K562 (cell line): ENCODE results near the gene VPS11. TPM values are rescaled to one million over a fixed set of nuclear protein-coding genes. Genes with fewer than 3 reads are reported as not detected.

Experiments used
- E4F1 ChIP-seq: fragments of 250-450 bp; sonication (Bioruptor Pico); IDR thresholded peaks from 2 replicates; pipeline ENCODE4 v1.5.0; 2021; ENCODE audit warnings: mild to moderate bottlenecking, borderline replicate concordance
- EWSR1 ChIP-seq: fragments of 450-650 bp; IDR thresholded peaks from 2 replicates; pipeline ENCODE4 v1.6.1; 2018; ENCODE audit warnings: borderline replicate concordance, mild to moderate bottlenecking, low read depth, moderate library complexity; ENCODE audit not compliant: partially characterized antibody
- HDAC2 ChIP-seq: fragments of 450-650 bp; IDR thresholded peaks from 2 replicates; pipeline ENCODE4 v1.6.1; 2016; ENCODE audit warnings: mild to moderate bottlenecking
- HDGF ChIP-seq: fragments of 450-650 bp; IDR thresholded peaks from 2 replicates; pipeline ENCODE4 v1.6.1; 2016
- HNRNPLL ChIP-seq: fragments of 200-400 bp; formaldehyde crosslinking; IDR thresholded peaks from 2 replicates; pipeline ENCODE4 v1.6.1; 2017; ENCODE audit warnings: low read length, low read depth, mild to moderate bottlenecking; ENCODE audit not compliant: poor library complexity, severe bottlenecking
- MGA ChIP-seq: fragments of 450-650 bp; IDR thresholded peaks from 2 replicates; pipeline ENCODE4 v1.6.1; 2016; ENCODE audit warnings: mild to moderate bottlenecking, moderate library complexity
- RBM14 ChIP-seq: fragments of 200-400 bp; formaldehyde crosslinking; IDR thresholded peaks from 2 replicates; pipeline ENCODE4 v1.6.1; 2018; ENCODE audit warnings: low read depth, mild to moderate bottlenecking, low read length, moderate library complexity, borderline replicate concordance; ENCODE audit not compliant: insufficient read depth
- ZC3H4 ChIP-seq: sonication (generic); formaldehyde crosslinking; IDR thresholded peaks from 2 replicates; pipeline ENCODE4 v1.9.0; 2021; ENCODE audit warnings: missing genetic modification reagents, borderline replicate concordance
- ZNF143 ChIP-seq: sonication (generic); formaldehyde crosslinking; IDR thresholded peaks from 2 replicates; pipeline ENCODE4 v1.9.0; 2022; ENCODE audit warnings: mild to moderate bottlenecking, missing genetic modification reagents
- ZNF253 ChIP-seq: fragments of 250-450 bp; sonication (Bioruptor Pico); conservative IDR thresholded peaks from 2 replicates; pipeline ENCODE4 v1.6.1; 2021; ENCODE audit warnings: mild to moderate bottlenecking
- ZNF316 ChIP-seq: fragments of 450-650 bp; IDR thresholded peaks from 2 replicates; pipeline ENCODE4 v1.6.1; 2016
- ZNF449 ChIP-seq: fragments of 250-450 bp; sonication (Bioruptor Pico); IDR thresholded peaks from 2 replicates; pipeline ENCODE4 v1.8.0; 2022; ENCODE audit warnings: moderate library complexity, mild to moderate bottlenecking, inconsistent platforms
- ZNF77 ChIP-seq: fragments of 250-450 bp; sonication (Bioruptor Pico); IDR thresholded peaks from 2 replicates; pipeline ENCODE4 v1.5.0; 2020
- polyA plus RNA-seq, 8 experiments: library from polyadenylated mRNA; depleted of rRNA in 4 of 8; stranded (reverse) in 5 of 8; unstranded in 3 of 8; fragments of >200 nt; fragmentation: Nextera tagmentation in 2 of 8; fragmentation: Illumina TruSeq in 1 of 8; extraction: Ambion mirVana in 2 of 8; extraction: Trizol in 1 of 8; gene quantifications; 2 replicates each; pipeline versions ENCODE4 v1.2.1 to v1.2.3, GENCODE V29; 2011 to 2014; ENCODE audit warnings: inconsistent platforms in 1 of 8, missing spikeins in 1 of 8
- total RNA-seq, 7 experiments: library from RNA; depleted of rRNA in 6 of 7; stranded (reverse); fragments of >200 nt in 6 of 7; fragmentation: Illumina TruSeq in 2 of 7; extraction: Trizol in 2 of 7; gene quantifications; 2 replicates each; pipeline versions ENCODE4 v1.2.1 to v1.2.3, GENCODE V29; 2011 to 2021; ENCODE audit warnings: low replicate concordance in 1 of 7

VPS11 gene
- total and polyA plus RNA-seq, 9 of the 15 experiments (the other 6 are each of a cell fraction or from before 2014, with no cell fraction given): 14.1 to 35.5 (median 27.5) TPM

GRCh38 chr11:119108146-119108856 lies 40.7 kb downstream of the VPS11 start (continued):
- TF ChIP-seq MGA: no peak
- TF ChIP-seq ZNF316: no peak
- TF ChIP-seq HDGF: no peak
- TF ChIP-seq E4F1 (CRISPR knock-in tag): no peak
- TF ChIP-seq RBM14: no peak
- TF ChIP-seq EWSR1: no peak
- TF ChIP-seq ZNF449: no peak
- TF ChIP-seq ZNF143 (CRISPR knock-in tag): no peak
- no peak for TF ChIP-seq ZC3H4 (CRISPR knock-in tag)
- TF ChIP-seq HNRNPLL: no peak
- no peak for TF ChIP-seq ZNF253 (CRISPR knock-in tag)
- TF ChIP-seq ZNF77: no peak
- TF ChIP-seq HDAC2: peak; percentile 67; the same call in 1 of the 2 replicates
